ENCODE data around the gene CSTPP1.

DNA sequence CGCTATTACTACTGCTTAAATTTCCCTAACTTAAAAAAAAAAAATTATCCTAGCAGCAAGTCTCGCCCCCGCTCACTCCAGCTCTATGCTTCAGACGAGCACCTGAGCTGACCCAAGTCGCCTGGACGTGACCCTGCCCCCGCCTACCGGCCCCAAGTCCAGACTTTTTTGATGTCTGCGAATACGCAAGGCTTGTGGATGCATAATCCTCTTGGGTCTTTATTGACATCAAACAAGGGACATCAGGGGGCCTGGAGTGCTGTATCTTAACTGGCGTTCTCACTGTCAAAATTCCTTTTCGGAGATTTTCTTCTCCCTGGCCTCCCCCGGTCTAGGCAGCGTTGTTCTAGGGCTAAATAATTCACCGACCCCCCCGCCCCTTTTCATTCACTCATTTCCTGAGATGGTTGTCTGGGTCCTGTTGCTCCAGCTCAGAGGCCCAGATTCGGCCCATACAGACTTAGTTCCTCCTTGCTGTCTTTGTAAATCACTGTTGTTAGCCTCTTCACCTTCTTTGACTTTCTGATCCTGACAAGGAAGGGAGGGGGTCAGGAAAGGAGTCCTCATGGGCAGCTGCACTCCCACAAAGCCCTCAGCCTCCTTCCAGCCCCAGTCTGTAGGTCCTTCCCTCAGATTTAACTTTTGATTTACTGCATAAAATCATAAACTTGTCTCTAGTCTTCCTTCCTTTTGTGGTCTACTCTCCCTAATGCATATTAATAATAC, 17.6 kb upstream of the CSTPP1 start:
- TF ChIP-seq POLR2A (IDR thresholded peaks at IDR 0.05; ENCODE audit: low read depth, low read length) (no peak), RCOR1 (IDR thresholded peaks at IDR 0.05; ENCODE audit: insufficient replicate concordance, low read length) (no peak), NFE2L2 (IDR thresholded peaks at IDR 0.05; ENCODE audit: low read depth, low read length) (no peak)
- TF ChIP-seq, protein P1, sequence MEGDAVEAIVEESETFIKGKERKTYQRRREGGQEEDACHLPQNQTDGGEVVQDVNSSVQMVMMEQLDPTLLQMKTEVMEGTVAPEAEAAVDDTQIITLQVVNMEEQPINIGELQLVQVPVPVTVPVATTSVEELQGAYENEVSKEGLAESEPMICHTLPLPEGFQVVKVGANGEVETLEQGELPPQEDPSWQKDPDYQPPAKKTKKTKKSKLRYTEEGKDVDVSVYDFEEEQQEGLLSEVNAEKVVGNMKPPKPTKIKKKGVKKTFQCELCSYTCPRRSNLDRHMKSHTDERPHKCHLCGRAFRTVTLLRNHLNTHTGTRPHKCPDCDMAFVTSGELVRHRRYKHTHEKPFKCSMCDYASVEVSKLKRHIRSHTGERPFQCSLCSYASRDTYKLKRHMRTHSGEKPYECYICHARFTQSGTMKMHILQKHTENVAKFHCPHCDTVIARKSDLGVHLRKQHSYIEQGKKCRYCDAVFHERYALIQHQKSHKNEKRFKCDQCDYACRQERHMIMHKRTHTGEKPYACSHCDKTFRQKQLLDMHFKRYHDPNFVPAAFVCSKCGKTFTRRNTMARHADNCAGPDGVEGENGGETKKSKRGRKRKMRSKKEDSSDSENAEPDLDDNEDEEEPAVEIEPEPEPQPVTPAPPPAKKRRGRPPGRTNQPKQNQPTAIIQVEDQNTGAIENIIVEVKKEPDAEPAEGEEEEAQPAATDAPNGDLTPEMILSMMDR (conservative IDR thresholded peaks at IDR 0.05; ENCODE audit: low read depth, low read length) = no peak
